Activated CD4-positive, CD25-positive, alpha-beta regulatory T cell treated with anti-CD3 and anti-CD28 coated beads, Interleukin-2, amount 50 U/mL, for 16 hours (primary cell): Measurements from ENCODE around the gene TENT4A.

ENCODE experiments used
- DNase-seq: peaks from one replicate; pipeline ENCODE4 v3.0.0-alpha.2; 2020; ENCODE audit warnings: low read depth, low spot score

The TENT4A gene

GRCh38 chr5:6700074-6700684 lies 13.1 kb upstream of the TENT4A start:
- DNase-seq: no peak

DNA sequence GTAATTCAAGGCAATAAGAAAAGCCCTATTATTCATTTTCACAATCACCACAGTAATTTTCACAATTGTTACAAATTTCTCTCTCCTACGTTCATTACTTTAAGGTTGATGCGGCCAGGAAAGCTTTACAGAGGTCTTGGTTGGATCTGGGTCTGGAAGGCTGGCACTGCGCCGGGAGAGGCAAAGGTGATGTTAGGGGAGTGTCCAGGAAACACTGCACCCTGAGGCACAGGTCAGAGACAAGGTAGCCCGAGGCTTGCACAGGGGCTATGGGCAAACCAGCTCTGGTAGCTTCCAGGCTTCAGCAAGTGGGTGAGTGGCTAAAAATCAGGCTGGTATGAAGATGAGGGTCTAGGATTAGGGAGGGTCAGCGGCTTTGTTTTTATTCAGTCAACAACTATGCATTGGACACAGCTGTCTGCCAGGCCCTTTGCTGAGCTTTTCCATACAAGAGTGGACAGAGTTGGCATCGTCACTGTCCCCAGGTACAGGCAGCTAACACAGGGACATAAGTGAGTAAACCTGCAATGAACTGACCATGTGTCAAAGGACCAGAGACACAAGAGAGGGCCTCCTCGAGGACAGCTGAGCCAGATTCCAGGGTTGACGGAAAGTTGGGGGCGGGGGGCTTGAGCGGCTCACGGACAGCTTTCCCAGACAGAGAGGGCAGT lies 12.4 kb upstream of the TENT4A start:
- DNase-seq: no peak

- no peak for DNase-seq
Observed at GRCh38 chr5:6701491-6701890, 11.7 kb upstream of the TENT4A start.

- DNase-seq: no peak
Observed at GRCh38 chr5:6702633-6703032, 10.6 kb upstream of the TENT4A start.

DNA sequence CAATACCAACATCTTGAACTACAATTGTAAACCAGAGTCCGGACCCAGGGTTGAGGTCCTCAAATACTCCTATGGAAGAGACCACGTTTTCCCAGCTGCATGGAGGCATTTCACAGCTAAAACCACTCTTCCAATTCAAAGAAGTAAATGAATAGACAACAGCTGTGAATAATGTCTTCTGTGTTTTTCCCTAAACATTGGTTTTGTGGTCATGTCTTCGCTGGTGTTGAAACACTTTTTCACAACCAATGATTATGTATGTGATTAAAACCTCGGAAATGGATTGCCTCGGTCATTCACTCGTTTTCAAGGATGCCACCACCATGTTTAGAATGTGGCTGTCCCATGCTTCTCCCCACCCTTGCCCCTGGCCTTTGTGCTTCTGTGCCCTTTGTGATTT lies 9.4 kb upstream of the TENT4A start:
- DNase-seq: no peak

DNA sequence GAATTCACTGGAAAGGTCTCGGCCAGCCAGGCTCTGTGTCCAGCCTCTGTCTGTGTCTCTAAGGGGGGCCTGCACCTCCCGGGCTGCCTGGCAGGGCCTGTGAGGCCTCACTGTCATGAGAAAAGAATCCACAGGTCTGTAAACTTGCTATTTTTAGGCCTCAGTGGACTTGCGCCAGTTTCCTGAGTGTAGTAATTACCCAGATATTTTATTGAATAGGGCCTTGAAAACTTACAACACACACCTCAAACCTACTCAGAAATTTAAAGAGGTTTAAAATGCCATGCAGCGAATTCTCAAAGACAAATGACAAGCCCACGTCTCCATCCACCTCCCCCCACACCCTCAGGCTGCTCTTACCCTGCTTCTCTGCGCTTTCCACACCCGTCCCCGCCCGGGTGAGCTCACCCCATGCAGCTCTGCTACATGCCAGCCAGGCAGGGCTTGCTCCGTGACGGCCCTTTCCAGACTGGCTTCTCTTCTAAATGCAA lies 8.8 kb upstream of the TENT4A start:
- no peak for DNase-seq

GRCh38 chr5:6705088-6705487 lies 8.1 kb upstream of the TENT4A start:
- DNase-seq: no peak

DNA sequence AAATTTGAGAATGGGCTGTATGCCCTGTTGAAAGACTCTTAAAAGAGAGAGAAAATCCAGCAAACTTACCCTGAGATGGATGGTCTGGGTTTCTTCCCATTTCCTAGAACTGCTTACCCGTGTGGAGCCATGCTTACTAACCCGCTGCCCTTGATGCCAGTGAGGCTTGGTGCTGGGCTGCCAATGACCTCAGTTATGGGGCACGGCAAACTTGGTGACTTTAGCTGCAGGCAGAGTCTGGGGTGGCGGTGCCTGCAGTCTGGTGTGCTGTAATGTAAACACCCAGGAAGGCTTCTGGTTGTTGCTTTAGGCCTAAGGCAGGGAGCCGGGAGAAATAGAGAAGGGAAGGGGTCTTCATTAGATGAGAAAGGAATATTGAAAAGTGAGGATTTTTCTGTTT lies 7.3 kb upstream of the TENT4A start:
- DNase-seq: no peak

DNA sequence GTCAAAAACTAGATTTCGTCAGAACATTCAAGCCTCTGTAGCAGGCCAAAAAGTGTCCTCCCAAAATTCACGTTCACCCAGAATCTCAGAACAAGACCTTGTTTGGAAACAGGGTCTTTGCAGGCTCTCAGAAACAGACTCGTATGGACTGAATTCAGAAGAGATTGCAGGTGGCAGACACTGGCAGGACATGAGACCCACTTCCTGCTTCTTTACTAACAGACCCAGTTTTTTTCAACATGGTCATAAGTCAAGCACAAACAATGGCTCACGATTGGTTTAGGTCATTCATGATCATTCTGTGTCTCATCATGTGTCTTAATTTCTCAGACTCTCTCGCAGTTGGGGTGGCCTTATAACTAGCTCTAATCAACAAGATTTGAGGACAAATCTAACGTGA lies 5.4 kb upstream of the TENT4A start:
- DNase-seq: no peak

- DNase-seq: no peak
Observed at GRCh38 chr5:6708814-6709213, 4.4 kb upstream of the TENT4A start.

GRCh38 chr5:6710070-6710469 lies 3.2 kb upstream of the TENT4A start:
- no peak for DNase-seq

GRCh38 chr5:6710551-6711318 lies 2.5 kb upstream of the TENT4A start:
- no peak for DNase-seq

DNA sequence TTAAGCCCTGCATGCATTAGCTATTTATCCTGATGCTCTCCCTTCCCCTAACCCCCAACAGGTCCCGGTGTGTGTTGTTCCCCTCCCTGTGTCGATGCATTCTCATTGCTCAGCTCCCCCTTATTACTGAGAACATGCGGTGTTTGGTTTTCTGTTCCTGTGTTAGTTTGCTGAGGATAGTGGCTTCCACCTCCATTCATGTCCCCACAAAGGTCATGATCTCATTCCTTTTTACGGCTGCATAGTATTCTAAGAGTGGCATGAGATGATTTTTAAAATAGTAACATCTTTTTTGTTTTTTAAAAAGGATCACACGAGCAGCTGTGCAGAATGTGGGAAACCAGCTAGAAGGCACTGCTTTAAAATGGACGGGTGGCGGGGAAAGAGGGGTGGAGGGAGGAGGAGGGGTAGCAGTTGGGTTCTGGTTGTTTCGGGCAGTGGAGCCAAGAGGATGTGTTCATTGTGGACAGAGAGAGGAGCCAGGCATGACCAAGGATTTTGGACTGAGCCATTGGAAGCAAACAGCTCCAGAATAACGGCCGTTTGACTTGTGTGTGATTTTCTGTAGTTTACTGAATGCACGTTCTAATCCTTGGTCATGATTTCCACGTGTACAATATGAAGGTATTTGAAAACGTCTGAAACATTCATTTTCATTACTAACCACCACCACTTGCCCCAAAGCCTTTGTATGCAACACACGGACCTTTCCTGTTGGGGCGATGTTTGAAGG lies 1.7 kb upstream of the TENT4A start:
- DNase-seq: no peak

GRCh38 chr5:6712142-6712576 lies 1.1 kb upstream of the TENT4A start:
- DNase-seq: no peak

DNA sequence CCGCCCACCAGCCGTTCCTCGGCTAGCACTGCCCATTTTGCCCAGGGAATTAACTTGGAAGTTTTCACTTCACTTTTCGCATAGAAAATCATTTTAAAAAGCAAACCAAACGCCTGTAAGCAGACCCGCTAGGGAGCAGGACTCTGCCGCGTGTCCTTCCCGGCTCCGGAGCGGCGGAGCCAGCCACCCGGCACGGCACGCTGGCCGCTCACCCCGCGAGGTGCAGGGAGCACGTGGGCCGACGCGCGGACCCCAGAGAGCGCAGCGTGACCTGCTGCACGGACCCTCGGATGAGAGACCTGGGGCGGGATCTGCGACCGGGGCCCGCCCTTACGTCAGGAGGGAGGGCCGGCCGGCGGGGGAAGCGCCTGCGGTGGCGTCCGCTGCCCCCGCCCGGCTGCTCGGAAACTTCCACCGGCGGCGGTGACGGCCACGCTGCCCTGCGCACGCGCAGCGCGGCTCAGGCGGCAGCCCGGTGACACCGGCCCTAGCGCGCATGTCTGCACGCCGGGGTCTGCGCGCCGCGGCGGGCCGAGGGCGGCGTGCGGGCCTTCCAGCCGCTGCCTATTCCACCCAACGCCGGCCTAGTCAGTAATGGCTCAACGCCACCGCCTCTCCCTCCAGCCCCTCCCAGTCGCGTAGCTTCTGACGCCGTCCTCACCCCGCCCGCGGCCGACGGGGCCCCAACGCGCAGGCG lies 507 bp upstream of the TENT4A start:
- peak; percentile 95 for DNase-seq

- no peak for DNase-seq
Observed at GRCh38 chr5:6714226-6715041, 1.2 kb downstream of the TENT4A start.

GRCh38 chr5:6715271-6715670 lies 2.0 kb downstream of the TENT4A start:
- no peak for DNase-seq

GRCh38 chr5:6715758-6716628 lies 2.8 kb downstream of the TENT4A start:
- no peak for DNase-seq

DNA sequence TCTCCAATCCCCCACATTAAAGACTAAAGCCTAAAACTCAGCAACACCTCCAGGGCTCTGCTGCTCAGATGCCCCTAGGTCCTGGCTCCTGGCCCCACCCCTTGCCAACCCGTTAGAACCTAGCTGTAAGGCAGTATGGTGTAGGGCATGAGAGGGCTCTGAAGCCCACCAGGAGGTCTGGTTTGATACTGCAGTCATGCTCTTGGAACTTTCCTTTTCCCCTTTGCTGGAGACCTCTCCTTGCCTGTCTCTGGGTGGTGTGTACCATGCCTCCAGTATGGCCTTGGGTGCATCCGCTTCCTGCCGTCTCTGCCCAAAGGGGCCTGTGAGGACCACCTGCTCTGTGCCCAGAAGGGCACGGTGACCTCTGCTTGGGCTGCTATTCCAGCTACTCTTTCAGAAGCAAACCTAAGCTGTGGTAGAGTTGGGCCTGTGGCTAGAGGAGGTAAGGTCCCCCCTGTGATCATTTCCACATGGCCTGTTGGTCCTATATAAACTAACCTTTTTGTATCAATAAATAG lies 3.5 kb downstream of the TENT4A start:
- no peak for DNase-seq
